ENCODE measurements around the gene FGF12.

DNA sequence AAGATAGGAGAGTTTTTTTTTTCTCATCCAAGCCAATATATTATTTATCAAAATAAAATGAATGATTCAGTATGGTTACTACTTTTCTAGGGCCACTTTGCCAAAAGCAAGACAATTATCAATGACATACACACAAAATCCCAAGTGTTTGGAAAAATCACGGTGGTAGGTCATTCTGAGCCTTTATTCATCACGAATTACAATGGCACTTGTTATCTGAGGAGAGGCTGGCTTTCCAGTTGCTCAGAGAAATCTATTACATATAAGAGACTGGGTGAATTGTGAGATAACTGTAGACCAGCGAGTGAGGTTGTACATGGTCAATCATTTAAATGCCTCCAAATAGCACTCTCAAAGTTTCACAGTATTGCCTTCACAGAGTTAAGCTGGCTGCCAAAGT lies 20.4 kb upstream of the FGF12 start:
- TF ChIP-seq, protein P1, sequence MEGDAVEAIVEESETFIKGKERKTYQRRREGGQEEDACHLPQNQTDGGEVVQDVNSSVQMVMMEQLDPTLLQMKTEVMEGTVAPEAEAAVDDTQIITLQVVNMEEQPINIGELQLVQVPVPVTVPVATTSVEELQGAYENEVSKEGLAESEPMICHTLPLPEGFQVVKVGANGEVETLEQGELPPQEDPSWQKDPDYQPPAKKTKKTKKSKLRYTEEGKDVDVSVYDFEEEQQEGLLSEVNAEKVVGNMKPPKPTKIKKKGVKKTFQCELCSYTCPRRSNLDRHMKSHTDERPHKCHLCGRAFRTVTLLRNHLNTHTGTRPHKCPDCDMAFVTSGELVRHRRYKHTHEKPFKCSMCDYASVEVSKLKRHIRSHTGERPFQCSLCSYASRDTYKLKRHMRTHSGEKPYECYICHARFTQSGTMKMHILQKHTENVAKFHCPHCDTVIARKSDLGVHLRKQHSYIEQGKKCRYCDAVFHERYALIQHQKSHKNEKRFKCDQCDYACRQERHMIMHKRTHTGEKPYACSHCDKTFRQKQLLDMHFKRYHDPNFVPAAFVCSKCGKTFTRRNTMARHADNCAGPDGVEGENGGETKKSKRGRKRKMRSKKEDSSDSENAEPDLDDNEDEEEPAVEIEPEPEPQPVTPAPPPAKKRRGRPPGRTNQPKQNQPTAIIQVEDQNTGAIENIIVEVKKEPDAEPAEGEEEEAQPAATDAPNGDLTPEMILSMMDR (IDR thresholded peaks at IDR 0.05): no peak
- TF ChIP-seq POLR2A (IDR thresholded peaks at IDR 0.05) (no peak), EP300 (IDR thresholded peaks at IDR 0.05) (no peak)

Data from tibial nerve (tissue), 4 donors.